Loucy (cell line): Measurements from ENCODE around the gene FBXL19.

ENCODE experiments used
- H2AFZ ChIP-seq: fragments of 200-600 bp; sonication (generic); 2 replicates; pipeline ENCODE4 v1.6.0; 2016; ENCODE audit warnings: antibody characterized with exemption, mild to moderate bottlenecking, low read length, moderate library complexity
- H3F3A ChIP-seq: fragments of 200-600 bp; 2 replicates; pipeline ENCODE4 v1.6.0; 2016; ENCODE audit warnings: antibody characterized with exemption, low read depth, mild to moderate bottlenecking
- H3K27me3 ChIP-seq: fragments of 200-600 bp; sonication (generic); 2 replicates; pipeline ENCODE4 v1.6.1; 2014; ENCODE audit warnings: low read length, mild to moderate bottlenecking; ENCODE audit not compliant: insufficient read depth, poor library complexity, severe bottlenecking
- H3K36me3 ChIP-seq: fragments of 200-600 bp; sonication (generic); 2 replicates; pipeline ENCODE4 v1.6.1; 2016; ENCODE audit warnings: low read length; ENCODE audit not compliant: insufficient read depth
- H3K4me1 ChIP-seq: fragments of 200-600 bp; sonication (generic); 2 replicates; pipeline ENCODE4 v1.5.1; 2014; ENCODE audit warnings: low read length, mild to moderate bottlenecking; ENCODE audit not compliant: insufficient read depth, poor library complexity, severe bottlenecking
- H3K4me2 ChIP-seq: fragments of 200-600 bp; sonication (generic); 2 replicates; pipeline ENCODE4 v1.6.0; 2014; ENCODE audit warnings: antibody characterized with exemption, low read length, low read depth, mild to moderate bottlenecking; ENCODE audit not compliant: poor library complexity, severe bottlenecking
- H3K4me3 ChIP-seq: fragments of 200-600 bp; sonication (generic); 2 replicates; pipeline ENCODE4 v1.5.1; 2014; ENCODE audit warnings: low read length, mild to moderate bottlenecking, mixed read lengths; ENCODE audit not compliant: poor library complexity, severe bottlenecking
- H3K79me2 ChIP-seq: fragments of 200-600 bp; sonication (generic); 2 replicates; pipeline ENCODE4 v1.6.1; 2014; ENCODE audit warnings: low read length; ENCODE audit not compliant: insufficient read depth
- H3K9ac ChIP-seq: fragments of 200-600 bp; sonication (generic); 2 replicates; pipeline ENCODE4 v1.6.0; 2014; ENCODE audit warnings: mild to moderate bottlenecking, low read depth, low read length, moderate library complexity; ENCODE audit not compliant: poor library complexity, severe bottlenecking
- H3K9me2 ChIP-seq: fragments of 200-600 bp; sonication (generic); replicated peaks from 2 replicates; pipeline ENCODE4 v1.6.1; 2016; ENCODE audit warnings: low read depth, low read length, mixed read lengths
- H3K9me3 ChIP-seq: fragments of 200-600 bp; sonication (generic); 2 replicates; pipeline ENCODE4 v1.6.1; 2014; ENCODE audit warnings: mild to moderate bottlenecking, antibody characterized with exemption, low read length, low read depth; ENCODE audit not compliant: insufficient read depth
- H4K20me1 ChIP-seq: fragments of 200-600 bp; sonication (generic); 2 replicates; pipeline ENCODE4 v1.6.0; 2014; ENCODE audit warnings: antibody characterized with exemption, low read length, mild to moderate bottlenecking; ENCODE audit not compliant: insufficient read depth, poor library complexity, severe bottlenecking
- CTCF ChIP-seq: fragments of 200-600 bp; sonication (generic); conservative IDR thresholded peaks from 2 replicates; pipeline ENCODE4 v1.5.1; 2014; ENCODE audit warnings: mild to moderate bottlenecking, antibody characterized with exemption, low read length
- EZH2phosphoT487 ChIP-seq: fragments of 200-600 bp; IDR thresholded peaks from 2 replicates; pipeline ENCODE4 v1.6.1; 2018; ENCODE audit warnings: antibody characterized with exemption, mild to moderate bottlenecking, moderate library complexity, borderline replicate concordance

Gene FBXL19

GRCh38 chr16:30982548-30983288 is 59.3 kb downstream of the FBXL19 start:
- Histone ChIP-seq H3K9me3 (no peaks in the 10 kb centered on the region), H3K4me3 (no peak overlapping the region), H3F3A (no peaks in the 10 kb centered on the region), H3K9ac (no peak overlapping the region), H3K4me1 (no peaks in the 10 kb centered on the region), H3K79me2 (no peaks in the 10 kb centered on the region), H4K20me1 (no peaks in the 10 kb centered on the region), H2AFZ (no peak overlapping the region), H3K9me2 (no peaks in the 10 kb centered on the region), H3K4me2 (no peak overlapping the region), H3K36me3 (peaks cover 41% of the 10 kb centered on the region; the same call in 1 of the 2 replicates), H3K27me3 (no peaks in the 10 kb centered on the region)
- TF ChIP-seq EZH2phosphoT487: no peak
- no peak for TF ChIP-seq CTCF

- Histone ChIP-seq H3K27me3 (no peaks in the 10 kb centered on the region), H3F3A (no peaks in the 10 kb centered on the region), H3K9me3 (no peaks in the 10 kb centered on the region), H2AFZ (no peak overlapping the region), H3K9ac (no peak overlapping the region), H3K4me2 (no peak overlapping the region), H3K36me3 (peaks cover 39% of the 10 kb centered on the region; the same call in 1 of the 2 replicates), H3K4me3 (no peak overlapping the region), H3K79me2 (no peaks in the 10 kb centered on the region), H3K4me1 (no peaks in the 10 kb centered on the region), H4K20me1 (no peaks in the 10 kb centered on the region), H3K9me2 (no peaks in the 10 kb centered on the region)
- TF ChIP-seq EZH2phosphoT487 (no peak), CTCF (no peak)
Measured at GRCh38 chr16:30983289-30983889, 60.0 kb downstream of the FBXL19 start.

- Histone ChIP-seq H3K9me2 (no peaks in the 10 kb centered on the region), H3K4me2 (no peak overlapping the region), H4K20me1 (no peaks in the 10 kb centered on the region), H3K9me3 (no peaks in the 10 kb centered on the region), H3F3A (no peaks in the 10 kb centered on the region), H3K4me1 (no peaks in the 10 kb centered on the region), H2AFZ (no peak overlapping the region), H3K79me2 (no peaks in the 10 kb centered on the region), H3K9ac (no peak overlapping the region), H3K27me3 (no peaks in the 10 kb centered on the region), H3K36me3 (peaks cover 33% of the 10 kb centered on the region; the same call in 1 of the 2 replicates), H3K4me3 (no peak overlapping the region)
- TF ChIP-seq CTCF (no peak), EZH2phosphoT487 (no peak)
Measured at GRCh38 chr16:30983898-30984610, 60.7 kb downstream of the FBXL19 start.
